GM21447 (cell line): Measurements from ENCODE around the gene ZDHHC3.

Source experiments
- ATAC-seq: cut with Tn5 transposase; IDR thresholded peaks from one replicate; pipeline ENCODE4 v1.9.1; 2021; ENCODE audit not compliant: unreplicated experiment

Gene ZDHHC3

DNA sequence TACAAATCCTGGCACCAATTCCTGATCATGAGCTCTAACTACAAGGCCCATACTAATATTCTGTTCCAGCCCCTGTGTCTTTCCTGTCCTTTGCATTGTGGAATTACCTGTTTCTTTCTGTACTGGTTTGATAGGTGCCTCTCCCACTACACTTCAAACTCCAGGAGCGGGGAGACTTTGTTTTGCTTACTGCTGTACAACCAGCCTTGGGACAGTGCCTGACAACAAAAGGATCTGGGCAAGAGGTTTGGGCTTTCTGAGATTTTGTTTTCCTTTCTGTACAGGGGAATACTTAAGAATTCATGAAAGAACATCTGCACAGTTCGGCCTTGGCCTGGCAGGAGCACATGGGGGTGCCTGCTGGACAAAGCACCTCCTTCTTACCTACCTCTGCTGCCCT lies 45.1 kb downstream of the ZDHHC3 start:
- no peak for ATAC-seq

DNA sequence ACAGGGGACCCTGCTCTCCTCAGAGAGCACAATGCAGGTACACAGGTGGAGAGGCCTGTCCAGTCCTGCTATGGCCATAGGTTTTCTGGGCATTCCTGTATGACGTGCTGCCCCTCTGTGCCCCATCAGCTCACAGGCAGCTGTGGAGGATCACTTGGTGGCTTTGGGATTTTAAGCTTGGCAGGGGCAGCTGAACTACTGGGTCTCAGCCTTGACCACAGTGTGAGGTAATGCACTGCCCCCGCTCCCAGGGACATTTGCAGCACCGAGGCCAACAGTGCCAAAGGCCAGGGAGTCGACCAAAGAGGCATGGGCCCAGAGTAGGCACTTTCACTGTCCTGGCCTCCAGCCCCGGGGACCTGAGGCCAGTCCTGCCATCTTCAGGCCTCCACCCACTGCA lies 46.2 kb downstream of the ZDHHC3 start:
- no peak for ATAC-seq

- no peak for ATAC-seq
These were observed 48.6 kb downstream of the ZDHHC3 start for GRCh38 chr3:44927371-44927770.

GRCh38 chr3:44926921-44927320 lies 49.1 kb downstream of the ZDHHC3 start:
- ATAC-seq, result no peak

DNA sequence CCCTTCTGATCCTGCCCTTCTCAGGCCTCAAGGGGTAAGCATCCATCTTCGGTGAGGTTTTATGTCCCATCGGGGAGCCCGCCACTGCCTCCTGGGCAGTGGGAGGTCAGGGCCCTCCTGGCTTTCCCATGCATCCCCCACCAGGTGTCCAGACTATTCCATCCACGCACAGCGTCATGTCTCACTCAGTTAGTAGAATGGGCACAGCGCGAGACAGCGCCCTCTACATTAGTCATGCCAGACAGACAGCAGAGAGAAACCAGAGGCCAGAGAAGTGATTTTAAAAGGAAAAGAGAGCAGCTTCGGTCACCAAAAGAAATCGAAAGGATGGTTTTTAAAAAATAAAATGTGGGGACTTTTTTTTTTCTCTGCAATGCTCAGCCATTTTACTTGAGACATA lies 49.8 kb downstream of the ZDHHC3 start:
- no peak for ATAC-seq

DNA sequence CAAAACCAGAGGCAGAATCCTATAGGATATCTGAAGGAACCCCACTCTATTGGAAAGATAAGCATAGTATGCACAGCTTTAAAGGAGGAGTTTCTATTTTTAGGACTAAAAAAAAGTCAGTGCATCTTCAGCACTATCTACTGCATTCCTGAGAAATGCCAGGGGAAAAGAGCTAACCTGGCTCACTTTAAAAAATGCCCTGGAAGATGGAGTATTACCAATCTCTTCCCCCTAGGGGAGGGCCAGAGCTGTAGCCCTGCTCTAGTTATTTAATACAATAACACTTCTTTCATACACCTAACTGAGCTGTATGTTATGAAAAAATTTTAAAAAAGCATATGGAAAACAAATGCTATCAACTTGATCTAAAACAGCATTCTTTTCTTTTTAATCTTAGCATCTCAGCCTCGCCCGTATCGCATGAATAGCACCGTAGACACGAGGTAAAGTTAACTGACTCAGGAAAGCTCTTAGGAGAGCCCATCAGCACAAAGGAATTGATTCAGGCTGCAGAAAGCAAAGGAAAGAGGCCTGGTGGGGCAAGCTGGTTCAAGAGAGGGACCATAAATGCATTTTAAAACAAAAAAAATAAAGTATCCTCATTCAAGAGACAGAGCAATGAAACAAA lies 51.4 kb downstream of the ZDHHC3 start:
- no peak for ATAC-seq

GRCh38 chr3:44923632-44924456 lies 52.1 kb downstream of the ZDHHC3 start:
- no peak for ATAC-seq

- ATAC-seq, result no peak
These were observed 55.9 kb downstream of the ZDHHC3 start for GRCh38 chr3:44920081-44920480.

DNA sequence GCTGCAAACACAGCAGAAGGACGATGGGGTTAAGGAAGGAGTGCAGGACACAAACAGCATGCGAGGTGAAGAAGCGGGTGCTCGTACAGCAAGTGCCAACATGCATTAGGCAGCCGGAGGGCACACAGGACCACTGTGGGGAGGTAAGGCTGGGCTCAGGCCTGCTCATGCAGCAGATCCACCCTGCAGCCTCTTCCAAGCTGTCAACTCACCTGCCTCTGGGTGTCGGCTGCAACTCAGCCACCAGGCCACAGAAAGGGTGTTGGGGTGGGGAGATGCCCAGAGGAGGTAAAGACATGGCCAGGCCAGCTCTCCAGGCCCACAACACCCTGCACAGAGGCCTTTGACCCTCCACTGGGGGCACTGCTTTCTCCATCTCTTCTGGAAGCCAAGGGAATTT lies 57.4 kb downstream of the ZDHHC3 start:
- no peak for ATAC-seq

- no peak for ATAC-seq
These were observed 57.9 kb downstream of the ZDHHC3 start for GRCh38 chr3:44918087-44918486.

- no peak for ATAC-seq
These were observed 60.1 kb downstream of the ZDHHC3 start for GRCh38 chr3:44915702-44916438.

- no peak for ATAC-seq
These were observed 61.0 kb downstream of the ZDHHC3 start for GRCh38 chr3:44914936-44915335.

DNA sequence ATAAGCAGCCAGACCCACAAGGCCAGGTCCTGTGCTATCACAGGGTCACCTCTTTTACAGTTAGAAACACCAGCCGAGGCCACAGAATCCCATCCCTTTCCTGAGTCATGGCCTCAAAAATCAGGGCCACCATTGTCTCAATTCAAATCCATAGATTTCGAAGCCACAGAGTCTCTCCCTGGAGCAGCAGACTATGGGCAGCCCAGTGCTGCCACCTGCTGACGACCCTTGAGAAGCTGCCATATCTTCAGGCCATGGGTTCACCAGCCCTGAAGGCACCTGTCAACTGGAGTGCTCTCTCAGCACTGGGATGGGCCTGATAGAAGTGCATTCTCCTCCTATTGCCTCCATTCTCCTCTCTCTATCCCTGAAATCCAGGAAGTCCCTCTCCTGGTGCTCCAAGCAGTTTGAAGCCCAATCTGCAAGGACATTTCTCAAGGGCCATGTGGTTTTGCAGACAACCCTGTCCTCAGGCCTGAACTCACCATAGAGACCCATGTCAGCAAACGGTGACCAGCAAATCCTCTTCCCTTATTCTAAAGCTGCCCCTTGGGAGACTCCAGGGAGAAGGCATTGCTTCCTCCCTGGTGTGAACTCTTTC lies 62.0 kb downstream of the ZDHHC3 start:
- no peak for ATAC-seq

- ATAC-seq, result no peak
These were observed 65.3 kb downstream of the ZDHHC3 start for GRCh38 chr3:44910693-44911092.

- no peak for ATAC-seq
These were observed 66.9 kb downstream of the ZDHHC3 start for GRCh38 chr3:44909063-44909462.

DNA sequence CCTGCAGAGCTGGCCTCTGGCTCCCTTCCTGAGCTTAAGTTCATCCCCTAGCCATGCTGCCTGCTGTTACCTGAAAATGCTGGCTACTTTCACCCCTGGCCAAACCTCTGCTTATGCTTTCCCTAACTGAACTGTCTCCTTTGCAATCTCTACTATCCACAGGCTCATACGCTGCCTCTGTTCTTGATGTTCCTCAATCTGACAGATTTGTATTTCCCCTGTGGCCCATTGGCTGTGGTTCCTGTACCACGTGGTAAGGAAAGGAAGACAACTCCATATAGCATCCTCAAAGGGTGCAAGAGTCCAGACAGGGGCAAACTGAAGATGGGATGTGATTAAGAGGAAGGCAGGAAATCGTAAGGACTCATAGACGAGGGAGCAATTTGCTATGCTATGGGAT lies 68.4 kb downstream of the ZDHHC3 start:
- ATAC-seq, result no peak

DNA sequence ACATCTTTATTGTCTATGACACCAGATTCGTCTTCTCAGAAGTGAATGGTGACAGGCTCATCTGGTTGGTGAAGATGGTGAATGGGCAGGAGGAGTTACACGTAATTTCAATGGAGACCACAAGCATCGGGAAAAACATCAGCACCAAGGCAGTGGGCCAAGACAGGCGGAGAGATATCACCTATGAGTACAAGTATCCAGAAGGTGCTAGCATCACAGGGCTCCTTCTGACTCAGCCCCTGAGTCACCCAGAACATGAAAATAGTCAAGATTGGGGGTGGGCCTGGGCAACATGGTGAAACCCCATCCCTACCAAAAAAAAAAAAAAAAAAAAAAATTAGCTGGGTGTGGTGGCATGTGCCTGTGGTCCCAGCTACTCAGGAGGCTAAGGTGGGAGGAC lies 69.0 kb downstream of the ZDHHC3 start:
- no peak for ATAC-seq

GRCh38 chr3:44905446-44906157 lies 70.4 kb downstream of the ZDHHC3 start:
- ATAC-seq, result no peak

- ATAC-seq, result no peak
These were observed 72.2 kb downstream of the ZDHHC3 start for GRCh38 chr3:44903751-44904150.

- no peak for ATAC-seq
These were observed 72.7 kb downstream of the ZDHHC3 start for GRCh38 chr3:44903314-44903713.

DNA sequence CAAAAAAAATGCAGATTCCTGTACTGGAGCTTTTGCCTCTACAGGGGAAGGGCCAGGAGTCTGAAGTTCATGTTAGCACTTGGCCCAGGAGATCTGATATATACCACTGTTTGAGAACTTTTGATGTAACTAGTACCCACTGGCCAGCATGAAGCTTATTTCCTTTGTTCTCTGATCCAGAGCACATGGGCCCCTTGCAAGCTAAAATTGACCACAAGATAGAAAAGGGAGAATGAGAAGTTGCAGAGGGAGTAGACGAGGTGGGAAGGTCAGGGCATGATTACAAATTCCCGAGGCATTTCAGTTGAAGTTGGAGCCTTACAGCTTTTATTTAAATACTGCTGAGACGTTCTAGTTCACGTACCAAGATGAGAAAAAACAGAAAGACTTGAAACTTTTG lies 73.3 kb downstream of the ZDHHC3 start:
- no peak for ATAC-seq
